H1 (cell line): Measurements from ENCODE around the gene ANKRD31. TPM values are rescaled to one million over a fixed set of nuclear protein-coding genes. Genes with fewer than 3 reads are reported as not detected.

ENCODE experiments used
- CTCF ChIA-PET: fragments of 300-600 bp; sonication (Branson Sonifier 250); formaldehyde crosslinking; loops from one replicate; lab custom pipeline; 2021; ENCODE audit not compliant: partially characterized antibody; lab: Charles Lee
- POLR2A ChIA-PET: fragments of 300-600 bp; sonication (Branson Sonifier 250); formaldehyde crosslinking; loops from one replicate; lab custom pipeline; 2021; ENCODE audit warnings: inconsistent platforms; ENCODE audit not compliant: partially characterized antibody; lab: Charles Lee
- DNase-seq, 2 experiments: peaks; one replicate each; pipeline versions ENCODE4 v3.0.0 to v3.0.0-alpha.2; 2010 to 2022; ENCODE audit warnings: low spot score in 2 of 2, low read depth in 1 of 2, mixed read lengths in 1 of 2
- FAIRE-seq: peaks from 2 replicates; lab custom pipeline; 2011; peaks lifted over from hg19 to GRCh38; lab: Jason Lieb, UNC
- H2AFZ ChIP-seq: 2 replicates; pipeline ENCODE4 v1.8.1; 2012; ENCODE audit warnings: low read length, inconsistent platforms
- H2AK5ac ChIP-seq: 2 replicates; pipeline ENCODE4 v1.6.1; 2013; ENCODE audit warnings: low read depth, low read length
- H2BK120ac ChIP-seq: replicated peaks from 2 replicates; pipeline ENCODE3; 2013; ENCODE audit warnings: low read depth, low read length, inconsistent platforms
- H2BK12ac ChIP-seq: 2 replicates; pipeline ENCODE4 v1.6.1; 2013; ENCODE audit warnings: low read depth, low read length
- H2BK15ac ChIP-seq: 2 replicates; pipeline ENCODE4 v1.6.1; 2013; ENCODE audit warnings: low read length
- H2BK20ac ChIP-seq: 2 replicates; pipeline ENCODE4 v1.6.1; 2013; ENCODE audit warnings: low read length
- H2BK5ac ChIP-seq: 2 replicates; pipeline ENCODE4 v1.6.1; 2013; ENCODE audit warnings: low read depth, low read length
- H3K14ac ChIP-seq: 2 replicates; pipeline ENCODE4 v1.6.1; 2013; ENCODE audit warnings: inconsistent platforms; ENCODE audit not compliant: insufficient read length
- H3K18ac ChIP-seq: 2 replicates; pipeline ENCODE4 v1.6.1; 2013; ENCODE audit warnings: low read length; ENCODE audit errors: extremely low read depth
- H3K23ac ChIP-seq: 2 replicates; pipeline ENCODE4 v1.6.1; 2013; ENCODE audit warnings: inconsistent platforms; ENCODE audit not compliant: insufficient read length
- H3K23me2 ChIP-seq: 2 replicates; pipeline ENCODE4 v1.6.1; 2013; ENCODE audit warnings: low read depth, low read length
- H3K27ac ChIP-seq: 2 replicates; pipeline ENCODE4 v1.6.1; 2011; ENCODE audit warnings: low read depth, low read length, inconsistent platforms
- H3K27me3 ChIP-seq, 4 experiments: replicated peaks in 1 of 4; 1 replicate in 1 of 4; 2 replicates in 3 of 4; pipeline versions ENCODE4 v1.6.1 to v1.8.1; 2011 to 2013; ENCODE audit warnings: low read length in 3 of 4, mild to moderate bottlenecking in 3 of 4, inconsistent platforms in 2 of 4, mixed read lengths in 2 of 4, moderate library complexity in 1 of 4; ENCODE audit not compliant: control insufficient read depth in 3 of 4, insufficient read depth in 3 of 4; ENCODE audit errors: extremely low read depth in 1 of 4
- H3K36me3 ChIP-seq, 4 experiments: 2 replicates each; pipeline versions ENCODE4 v1.6.1 to v1.8.1; 2011 to 2013; ENCODE audit warnings: mild to moderate bottlenecking in 4 of 4, low read length in 3 of 4, moderate library complexity in 2 of 4, control low read depth in 1 of 4, inconsistent platforms in 1 of 4; ENCODE audit not compliant: insufficient read depth in 4 of 4, control insufficient read depth in 2 of 4
- H3K4ac ChIP-seq: replicated peaks from 2 replicates; pipeline ENCODE3; 2013; ENCODE audit warnings: low read length, low read depth, mixed read lengths, inconsistent platforms; ENCODE audit not compliant: insufficient read length
- H3K4me1 ChIP-seq, 4 experiments: replicated peaks in 1 of 4; 1 replicate in 1 of 4; 2 replicates in 3 of 4; pipeline versions ENCODE4 v1.6.1 to v1.8.1; 2011 to 2013; ENCODE audit warnings: low read length in 3 of 4, inconsistent platforms in 2 of 4, mixed read lengths in 1 of 4; ENCODE audit not compliant: insufficient read depth in 4 of 4, control insufficient read depth in 3 of 4
- H3K4me2 ChIP-seq, 2 experiments: 2 replicates each; pipeline versions ENCODE4 v1.6.1 to v1.8.1; 2011 to 2013; ENCODE audit warnings: low read depth in 2 of 2, low read length in 2 of 2, control low read depth in 1 of 2, inconsistent platforms in 1 of 2, mild to moderate bottlenecking in 1 of 2; ENCODE audit not compliant: insufficient read depth in 1 of 2
- H3K4me3 ChIP-seq, 4 experiments: fragments of 200-600, 300-600 bp in 1 of 4; sonication (generic), shearing (Covaris generic), sonication (Bioruptor Twin) in 1 of 4; 2 replicates each; pipeline versions ENCODE4 v1.5.1 to v1.8.1; 2011 to 2016; ENCODE audit warnings: low read length in 4 of 4, low read depth in 3 of 4, control low read depth in 2 of 4, inconsistent platforms in 2 of 4, mild to moderate bottlenecking in 2 of 4, mixed read lengths in 1 of 4, moderate library complexity in 1 of 4; ENCODE audit not compliant: insufficient read depth in 2 of 4; ENCODE audit errors: extremely low read depth in 1 of 4
- H3K56ac ChIP-seq: replicated peaks from 2 replicates; pipeline ENCODE3; 2013; ENCODE audit warnings: low read depth, mild to moderate bottlenecking, mixed read lengths, low read length, inconsistent platforms; ENCODE audit not compliant: insufficient read length
- H3K79me1 ChIP-seq: 2 replicates; pipeline ENCODE4 v1.6.1; 2013; ENCODE audit warnings: low read depth, low read length, control low read depth
- H3K79me2 ChIP-seq, 2 experiments: 2 replicates each; pipeline versions ENCODE4 v1.6.1 to v1.8.1; 2012 to 2013; ENCODE audit warnings: low read length in 2 of 2, mild to moderate bottlenecking in 2 of 2, inconsistent platforms in 1 of 2; ENCODE audit not compliant: insufficient read depth in 2 of 2, control insufficient read depth in 1 of 2
- H3K9ac ChIP-seq, 4 experiments: replicated peaks in 1 of 4; 1 replicate in 1 of 4; 2 replicates in 3 of 4; pipeline versions ENCODE4 v1.6.1 to v1.8.1; 2011 to 2013; ENCODE audit warnings: low read depth in 3 of 4, low read length in 3 of 4, control low read depth in 2 of 4, mild to moderate bottlenecking in 2 of 4, moderate library complexity in 2 of 4, inconsistent platforms in 1 of 4; ENCODE audit errors: extremely low read depth in 1 of 4
- H3K9me3 ChIP-seq, 2 experiments: 2 replicates each; pipeline versions ENCODE4 v1.6.1 to v1.8.1; 2012 to 2013; ENCODE audit warnings: mild to moderate bottlenecking in 2 of 2, moderate library complexity in 2 of 2, control low read depth in 1 of 2, inconsistent platforms in 1 of 2, low read depth in 1 of 2, low read length in 1 of 2, mixed read lengths in 1 of 2; ENCODE audit not compliant: insufficient read depth in 2 of 2
- H4K20me1 ChIP-seq, 2 experiments: replicated peaks in 1 of 2; 2 replicates each; pipeline versions ENCODE3 to v1.8.1; 2011 to 2013; ENCODE audit warnings: inconsistent platforms in 2 of 2, low read length in 2 of 2, mild to moderate bottlenecking in 1 of 2; ENCODE audit not compliant: insufficient read depth in 2 of 2, control insufficient read depth in 1 of 2
- H4K5ac ChIP-seq: 2 replicates; pipeline ENCODE4 v1.6.1; 2013; ENCODE audit warnings: low read length, low read depth, mixed read lengths, inconsistent platforms; ENCODE audit not compliant: insufficient read length
- H4K8ac ChIP-seq: 2 replicates; pipeline ENCODE4 v1.8.0; 2013; ENCODE audit warnings: mild to moderate bottlenecking, moderate library complexity, low read length, inconsistent platforms; ENCODE audit not compliant: insufficient read depth; ENCODE audit errors: extremely low read depth
- H4K91ac ChIP-seq: replicated peaks from 2 replicates; pipeline ENCODE3; 2013; ENCODE audit warnings: low read length, mixed read lengths, inconsistent platforms; ENCODE audit not compliant: insufficient read length
- POLR2A ChIP-seq, 2 experiments: IDR thresholded peaks; 1 replicate in 1 of 2; 2 replicates in 1 of 2; pipeline ENCODE4 v1.6.1; 2011; ENCODE audit warnings: low read depth in 2 of 2, low read length in 2 of 2, mild to moderate bottlenecking in 2 of 2; ENCODE audit errors: control extremely low read depth in 1 of 2
- RAD21 ChIP-seq, 2 experiments: IDR thresholded peaks in 1 of 2; conservative IDR thresholded peaks in 1 of 2; 2 replicates each; pipeline ENCODE4 v1.6.1; 2011; ENCODE audit warnings: low read depth in 2 of 2, low read length in 2 of 2, improper control_type of control experiment in 1 of 2, inconsistent platforms in 1 of 2, mild to moderate bottlenecking in 1 of 2, moderate library complexity in 1 of 2
- WGBS, 2 experiments: shearing (Covaris generic) in 1 of 2; methylation state at CpG; one replicate each; pipeline versions ENCODE4 v1.1.6 to v1.1.7; 2013 to 2015; ENCODE audit warnings: low lambda C conversion rate in 2 of 2, mixed read lengths in 2 of 2, inconsistent platforms in 1 of 2, low coverage in 1 of 2, missing lambda C conversion rate in 1 of 2; ENCODE audit not compliant: insufficient replicate concordance in 2 of 2, insufficient coverage in 1 of 2, insufficient read length in 1 of 2; ENCODE audit errors: extremely low coverage in 1 of 2, missing lambda C conversion rate in 1 of 2; 5-methylcytosine and 5-hydroxymethylcytosine counted together
- polyA plus RNA-seq, 7 experiments: library from polyadenylated mRNA; depleted of rRNA in 3 of 7; stranded (reverse) in 5 of 7; unstranded in 2 of 7; fragments of >200 nt in 5 of 7; fragments of 200-250 nt in 2 of 7; gene quantifications; 1 replicate in 5 of 7; 2 replicates in 1 of 7; 4 replicates in 1 of 7; pipeline versions ENCODE4 v1.2.1 to v1.2.3, GENCODE V29; 2011 to 2013; ENCODE audit warnings: missing spikeins in 2 of 7, mixed read lengths in 2 of 7
- total RNA-seq: library from RNA; stranded (reverse); fragmentation: NEBNext Ultra II Directional; extraction: Animal tissue kit (Norgen Biotek cat#: 25700); gene quantifications from 2 replicates; pipeline ENCODE4 v1.2.1, GENCODE V29; 2021
- TF ChIP-seq, protein P1 (sequence below): IDR thresholded peaks from 2 replicates; pipeline ENCODE4 v1.6.1; 2012; ENCODE audit warnings: low read length, inconsistent platforms

ANKRD31 gene
- total and polyA plus RNA-seq, 2 of the 8 experiments (the other 6 are each of a cell fraction or from before 2014, with no cell fraction given), result 0.05 to 0.06 TPM

GRCh38 chr5:75046366-75047142 lies 190.1 kb downstream of the ANKRD31 start:
- ChIA-PET CTCF (interaction anchor here (0.7 to 1.1 kb wide), 3 partner anchors 11 to 282 kb away, joined by 3 read pairs; no protein-coding TSS in a partner anchor), POLR2A (interaction anchor here (0.8 kb wide), 1 partner anchor 11 kb away, joined by 3 read pairs; no protein-coding TSS in a partner anchor)
- Histone ChIP-seq H3K4me1 (peaks cover 10 to 17% (median 12%) of the 10 kb centered on the region in 4 experiments), H4K5ac (no peak overlapping the region), H3K4me2 (no peak overlapping the region), H2AK5ac (no peak overlapping the region), H3K27me3 (peaks cover 0 to 6% (median 2%) of the 10 kb centered on the region in 4 experiments; a peak in 4 of 7 replicates), H3K4me3 (no peak overlapping the region), H4K8ac (no peak overlapping the region), H3K23ac (no peak overlapping the region), H2BK15ac (no peak overlapping the region), H3K9ac (no peak overlapping the region), H3K79me2 (peaks cover 0 to 44% of the 10 kb centered on the region in 2 experiments; a peak in 2 of 4 replicates), H4K20me1 (peaks cover 0 to 8% of the 10 kb centered on the region in 2 experiments), H3K36me3 (peaks cover 0 to 14% (median 0%) of the 10 kb centered on the region in 4 experiments; a peak in 3 of 8 replicates), H3K23me2 (no peaks in the 10 kb centered on the region), H4K91ac (no peak overlapping the region), H3K18ac (no peak overlapping the region), H2BK20ac (no peak overlapping the region), H3K14ac (no peak overlapping the region), H2BK120ac (no peak overlapping the region), H3K27ac (no peak overlapping the region), H3K79me1 (no peaks in the 10 kb centered on the region; the same call in 1 of the 2 replicates), H2AFZ (no peak overlapping the region), H3K9me3 (no peaks in the 10 kb centered on the region), H3K4ac (no peak overlapping the region), H2BK5ac (0 out of 2 replicates have a peak overlapping the region, but pooled peaks have one; percentile 11), H3K56ac (no peak overlapping the region), H2BK12ac (no peak overlapping the region)
- FAIRE-seq (no peak), DNase-seq (no peak)
- WGBS, 2 experiments, result 93% methylated on average over 10 of the region's 10 CpGs; no CpG with 5 or more reads in 1 of the 2 experiments
- TF ChIP-seq RAD21 (IDR thresholded peaks at IDR 0.05 in 1 of 2, conservative IDR thresholded peaks at IDR 0.05 in 1 of 2; ENCODE audit: low read depth in 2 of 2, low read length in 2 of 2), result no peak
- TF ChIP-seq, protein P1, sequence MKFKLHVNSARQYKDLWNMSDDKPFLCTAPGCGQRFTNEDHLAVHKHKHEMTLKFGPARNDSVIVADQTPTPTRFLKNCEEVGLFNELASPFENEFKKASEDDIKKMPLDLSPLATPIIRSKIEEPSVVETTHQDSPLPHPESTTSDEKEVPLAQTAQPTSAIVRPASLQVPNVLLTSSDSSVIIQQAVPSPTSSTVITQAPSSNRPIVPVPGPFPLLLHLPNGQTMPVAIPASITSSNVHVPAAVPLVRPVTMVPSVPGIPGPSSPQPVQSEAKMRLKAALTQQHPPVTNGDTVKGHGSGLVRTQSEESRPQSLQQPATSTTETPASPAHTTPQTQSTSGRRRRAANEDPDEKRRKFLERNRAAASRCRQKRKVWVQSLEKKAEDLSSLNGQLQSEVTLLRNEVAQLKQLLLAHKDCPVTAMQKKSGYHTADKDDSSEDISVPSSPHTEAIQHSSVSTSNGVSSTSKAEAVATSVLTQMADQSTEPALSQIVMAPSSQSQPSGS, result no peak
- TF ChIP-seq POLR2A (IDR thresholded peaks at IDR 0.05; ENCODE audit: control extremely low read depth in 1 of 2, low read depth in 2 of 2, low read length in 2 of 2), result peak in 1 of 2 experiments; percentile 64; a peak in 1 of 3 replicates
